GM18519 (cell line): Measurements from ENCODE around the gene ST6GALNAC3.

Source experiments
- ATAC-seq: cut with Tn5 transposase; IDR thresholded peaks from one replicate; pipeline ENCODE4 v1.9.1; 2021; ENCODE audit warnings: mild to moderate bottlenecking, moderate library complexity; ENCODE audit not compliant: unreplicated experiment, low FRiP score

ST6GALNAC3 gene

DNA sequence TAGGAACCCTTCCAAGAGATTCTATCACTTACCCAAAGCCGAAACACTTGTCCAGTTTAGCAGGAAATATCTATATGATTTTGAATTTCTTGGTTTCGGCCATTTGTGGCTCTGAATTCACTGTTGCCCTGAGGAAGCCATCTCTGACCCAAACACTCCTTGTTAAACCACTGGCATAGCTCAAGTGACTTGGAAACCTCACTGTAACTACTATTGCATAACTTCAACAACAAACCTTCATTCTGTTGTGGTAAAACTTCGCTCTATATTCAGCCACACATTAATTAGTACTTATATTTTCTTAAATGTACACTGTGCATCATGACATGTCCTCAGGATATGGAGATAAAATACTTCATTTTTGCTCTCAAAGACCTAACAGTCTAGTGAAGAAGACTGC, 63.2 kb downstream of the ST6GALNAC3 start:
- ATAC-seq, result no peak

DNA sequence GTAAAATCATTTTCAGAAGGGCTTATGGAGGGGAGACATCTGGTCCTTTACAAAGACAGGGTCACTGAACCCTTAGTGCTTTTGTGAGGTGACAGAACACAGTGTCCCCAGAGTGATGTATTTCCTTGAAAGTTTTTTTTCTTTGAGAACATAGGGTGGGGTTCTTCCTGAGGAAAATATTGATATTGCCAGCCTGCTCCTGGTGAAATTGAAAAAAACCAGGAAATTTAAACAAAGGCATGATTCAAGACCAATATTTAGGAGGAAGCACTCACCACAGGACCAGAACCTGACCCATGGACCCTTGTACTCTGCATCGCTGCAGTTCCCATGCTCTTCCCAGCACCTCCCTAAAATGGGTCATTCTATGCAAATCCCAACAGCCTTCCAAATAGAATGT, 63.7 kb downstream of the ST6GALNAC3 start:
- no peak for ATAC-seq

DNA sequence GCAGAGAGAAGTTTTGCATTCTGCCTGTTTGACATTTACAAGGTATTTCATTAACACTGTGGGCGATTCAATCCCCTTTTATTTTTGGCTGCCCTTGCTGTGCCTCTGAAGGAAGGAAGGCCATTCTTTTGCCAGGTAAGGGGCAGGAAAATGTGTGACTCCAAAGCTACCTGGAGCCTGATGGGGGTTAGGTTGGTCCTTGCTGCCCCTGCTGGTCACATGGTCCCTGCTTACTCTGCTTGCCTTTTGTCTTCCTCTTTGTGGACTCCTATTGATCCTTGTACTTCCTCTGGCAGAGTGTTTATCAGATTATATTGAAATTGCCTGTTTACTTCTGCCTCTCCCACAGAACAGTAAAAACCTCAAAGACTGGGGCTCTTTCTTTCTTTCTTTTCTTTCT, 65.7 kb downstream of the ST6GALNAC3 start:
- no peak for ATAC-seq

DNA sequence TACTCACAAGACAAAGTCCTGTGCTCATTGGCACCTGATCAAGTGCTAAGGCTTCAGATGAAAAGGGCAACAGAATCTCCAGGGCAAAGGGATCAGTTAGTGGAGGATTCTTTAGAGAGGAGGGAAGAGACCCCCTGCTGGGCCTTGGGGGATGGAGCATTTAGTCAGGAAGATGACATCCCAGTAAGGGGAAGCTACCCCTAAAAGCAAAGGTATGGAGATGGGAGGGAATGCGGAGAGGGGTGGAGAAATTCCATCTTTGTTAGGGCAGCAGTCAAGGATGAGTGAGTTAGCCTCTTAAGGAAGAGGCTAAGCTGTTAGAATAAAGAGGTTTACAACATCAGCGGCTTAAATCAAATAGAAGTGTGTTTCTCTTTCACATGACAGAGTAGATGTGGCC, 67.4 kb downstream of the ST6GALNAC3 start:
- ATAC-seq, result no peak

DNA sequence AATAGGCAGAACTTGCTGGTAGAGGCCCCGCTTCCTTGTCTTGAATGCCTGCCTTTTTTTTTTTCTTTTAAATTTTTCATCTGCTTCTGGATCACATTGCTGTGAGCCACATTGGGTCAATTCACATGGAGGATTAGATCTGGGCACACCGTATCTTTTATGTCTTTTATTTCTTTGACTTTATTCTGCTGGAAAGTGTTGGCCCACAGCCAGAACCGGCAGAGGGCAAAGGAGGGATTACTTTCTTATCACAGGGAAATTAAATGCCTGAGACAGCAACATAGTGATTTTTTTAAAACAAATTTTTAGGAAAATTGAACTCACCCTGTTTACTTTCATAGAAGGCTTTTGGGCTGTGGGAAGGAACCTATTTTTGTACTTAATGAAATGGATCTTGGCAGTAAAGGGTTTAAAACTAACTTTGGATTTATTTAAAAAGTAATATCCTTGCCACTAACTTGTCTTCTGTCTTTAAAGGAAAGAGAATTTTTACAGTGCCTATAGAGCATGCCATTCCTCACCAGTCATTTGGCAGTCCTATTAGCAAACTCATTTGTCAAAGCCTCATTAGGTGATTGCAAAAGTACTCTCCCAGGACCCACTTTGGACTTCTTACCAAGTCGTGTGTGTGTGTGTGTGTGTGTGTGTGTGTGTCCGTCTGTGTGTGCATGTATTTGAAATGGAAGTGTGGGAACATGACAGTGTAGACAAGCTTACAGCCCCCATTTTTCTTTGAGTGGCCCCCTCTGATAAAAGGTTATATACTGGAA, 68.4 kb downstream of the ST6GALNAC3 start:
- no peak for ATAC-seq

DNA sequence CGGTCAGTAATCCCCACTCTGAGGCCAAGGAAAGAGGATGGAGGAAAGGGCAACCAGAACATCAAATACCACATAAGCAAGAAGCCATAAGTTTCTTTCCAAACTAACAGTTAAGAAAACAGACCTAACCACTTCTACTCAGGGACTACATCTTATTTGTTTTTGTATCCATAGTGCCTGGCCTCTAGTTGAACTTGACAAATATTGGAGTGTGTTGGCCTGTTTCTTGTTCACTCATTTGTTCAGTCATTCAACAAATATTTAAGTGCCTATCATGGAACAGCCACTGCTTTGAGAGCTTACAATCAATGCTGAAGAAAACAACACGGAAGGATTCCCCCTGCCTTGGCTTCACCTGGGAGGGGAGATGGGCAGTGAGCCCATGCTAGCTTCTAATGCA, 69.7 kb downstream of the ST6GALNAC3 start:
- no peak for ATAC-seq

DNA sequence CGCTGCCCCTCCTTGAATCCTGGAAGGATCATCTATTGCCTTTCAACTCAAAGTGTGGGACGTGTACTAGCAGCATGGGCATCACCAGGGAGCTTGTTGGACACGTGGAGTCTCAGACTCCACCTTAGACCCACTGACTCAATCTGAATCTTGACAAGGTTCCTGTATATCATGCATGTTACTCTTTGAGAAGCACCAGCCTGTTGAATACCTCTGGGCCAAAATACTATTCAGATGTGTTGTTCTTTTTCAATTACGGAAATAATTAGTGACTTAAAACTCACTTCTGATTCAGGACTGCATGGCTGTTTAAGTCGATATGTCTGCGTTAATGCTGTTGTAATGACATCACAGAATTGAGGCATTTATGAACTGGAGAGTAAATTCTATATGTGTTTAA, 70.8 kb downstream of the ST6GALNAC3 start:
- ATAC-seq, result no peak

DNA sequence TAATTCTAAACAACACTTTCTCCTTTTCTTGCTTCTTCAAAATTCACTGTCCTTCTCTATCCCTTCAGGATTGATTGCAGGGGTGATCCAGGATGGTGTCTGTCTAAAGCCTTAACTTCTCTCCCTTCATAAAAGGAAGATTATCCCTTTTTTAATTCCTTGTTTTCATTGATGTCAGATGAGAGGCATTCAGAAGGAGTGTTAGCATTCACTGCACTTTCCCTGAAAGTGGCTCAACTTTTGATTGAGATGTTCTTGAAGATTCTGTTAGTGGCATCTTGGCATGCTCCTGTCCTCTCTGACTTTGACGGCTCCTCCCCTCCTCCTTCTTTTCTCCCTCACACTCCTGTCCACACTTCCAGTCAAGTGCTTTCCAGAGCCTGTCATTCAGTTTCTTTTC, 71.6 kb downstream of the ST6GALNAC3 start:
- no peak for ATAC-seq

DNA sequence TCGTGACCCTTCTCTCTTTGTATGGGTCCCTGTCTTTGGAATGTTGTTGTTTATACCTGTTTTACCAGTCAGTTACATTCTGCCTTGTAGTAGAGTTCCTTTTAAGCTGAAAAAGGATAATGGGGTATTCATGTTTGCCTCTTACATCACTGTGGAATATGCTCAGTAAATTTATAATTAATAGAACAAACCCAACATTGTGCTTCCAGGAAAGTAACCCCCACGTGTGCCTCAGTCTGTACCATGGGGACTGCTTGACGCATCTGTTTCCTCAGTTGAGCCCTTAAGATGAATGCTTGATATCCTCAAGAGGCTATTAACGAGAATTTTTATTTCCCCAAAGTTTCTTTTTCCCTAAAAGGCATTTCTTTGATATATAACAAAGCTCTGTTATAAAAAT, 73.4 kb downstream of the ST6GALNAC3 start:
- no peak for ATAC-seq

DNA sequence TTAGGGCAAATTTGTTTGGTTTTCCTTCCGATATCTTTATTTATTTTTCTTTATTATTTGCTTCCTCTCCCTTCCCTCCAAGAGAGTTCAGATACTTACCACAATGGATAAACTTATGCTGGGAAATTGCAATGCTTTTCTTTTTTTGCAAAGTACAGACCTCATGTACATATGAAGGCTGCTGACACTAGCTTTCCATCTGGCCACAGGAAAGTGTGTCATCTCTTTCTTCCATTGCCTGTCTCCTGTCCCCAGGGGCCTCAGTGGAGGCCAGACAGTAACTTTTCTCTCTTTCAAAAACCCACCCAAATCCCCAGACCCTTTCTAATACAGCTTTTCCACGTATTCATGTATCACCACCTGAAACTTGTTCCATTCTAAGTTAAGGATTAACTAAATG, 73.9 kb downstream of the ST6GALNAC3 start:
- no peak for ATAC-seq

DNA sequence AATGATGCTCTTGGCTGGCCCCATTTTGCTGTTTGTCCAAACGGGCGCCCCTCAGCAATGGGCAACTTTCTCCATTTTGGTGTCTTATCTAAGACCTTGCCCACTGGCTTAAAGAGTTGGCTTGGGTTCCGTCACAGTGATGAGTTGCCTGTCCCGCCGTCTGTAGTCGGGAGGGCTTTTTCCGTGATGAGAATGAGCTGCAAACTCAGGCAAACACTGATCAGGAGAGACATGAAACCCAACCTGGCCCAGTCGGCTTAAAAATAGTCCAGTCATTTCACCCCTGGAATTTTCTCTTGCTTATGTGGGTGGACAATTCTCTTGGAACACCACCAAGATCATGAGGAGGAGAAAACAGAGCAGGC, 79.3 kb downstream of the ST6GALNAC3 start:
- no peak for ATAC-seq

DNA sequence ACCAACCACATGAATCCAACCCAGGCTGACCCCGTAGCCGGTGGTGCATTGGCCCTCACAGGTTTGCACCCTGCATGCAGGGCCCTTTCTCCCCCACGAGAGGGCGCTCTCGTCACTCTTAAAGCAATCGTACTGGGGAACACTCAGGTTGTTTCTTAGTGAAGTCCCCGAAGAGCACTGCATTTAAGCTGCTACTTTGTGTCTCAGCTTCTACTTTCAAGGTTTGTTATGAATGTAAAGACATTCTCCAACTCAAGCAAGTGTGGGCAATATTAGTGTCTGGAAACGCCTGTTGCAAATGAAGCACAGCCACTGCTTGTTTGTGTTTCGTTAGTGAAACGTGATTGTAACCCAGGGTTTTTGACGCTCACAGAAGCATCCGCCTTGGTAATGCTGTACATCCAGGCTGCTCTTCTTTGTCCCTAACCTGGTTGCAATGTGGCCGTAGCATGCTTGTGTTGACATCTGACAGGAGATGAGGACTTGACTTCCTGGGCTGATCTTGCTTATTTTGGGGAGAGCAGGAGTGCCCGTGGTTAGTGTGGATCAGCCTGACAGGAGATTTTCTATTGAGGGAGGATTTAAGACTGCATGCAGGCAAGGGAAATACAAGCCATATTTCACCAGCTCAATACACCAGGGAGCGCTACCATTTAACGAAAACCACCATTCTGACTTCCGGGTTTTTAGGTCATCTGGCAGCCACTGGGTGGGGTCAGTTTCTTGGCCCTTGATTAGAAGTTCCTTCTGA, 79.8 kb downstream of the ST6GALNAC3 start:
- ATAC-seq, result peak; percentile 93

DNA sequence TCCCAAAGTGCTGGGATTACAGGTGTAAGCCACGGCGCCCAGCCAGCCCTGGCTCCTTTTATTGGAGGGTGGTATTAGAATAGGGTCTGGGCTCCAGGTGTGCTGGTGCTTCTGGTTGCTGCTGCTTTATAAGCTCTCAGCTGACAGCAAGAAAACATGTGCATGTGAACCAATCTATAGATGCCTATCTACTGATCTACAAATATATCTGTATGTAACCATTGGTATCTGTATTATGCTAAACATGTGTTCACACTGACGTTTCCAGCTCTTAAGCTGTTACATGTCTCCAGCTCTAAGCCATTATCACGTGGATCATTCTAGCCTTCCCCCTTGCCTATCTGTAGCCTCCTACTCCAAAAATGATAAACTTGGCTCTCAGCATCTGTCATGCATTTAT, 82.4 kb downstream of the ST6GALNAC3 start:
- no peak for ATAC-seq

DNA sequence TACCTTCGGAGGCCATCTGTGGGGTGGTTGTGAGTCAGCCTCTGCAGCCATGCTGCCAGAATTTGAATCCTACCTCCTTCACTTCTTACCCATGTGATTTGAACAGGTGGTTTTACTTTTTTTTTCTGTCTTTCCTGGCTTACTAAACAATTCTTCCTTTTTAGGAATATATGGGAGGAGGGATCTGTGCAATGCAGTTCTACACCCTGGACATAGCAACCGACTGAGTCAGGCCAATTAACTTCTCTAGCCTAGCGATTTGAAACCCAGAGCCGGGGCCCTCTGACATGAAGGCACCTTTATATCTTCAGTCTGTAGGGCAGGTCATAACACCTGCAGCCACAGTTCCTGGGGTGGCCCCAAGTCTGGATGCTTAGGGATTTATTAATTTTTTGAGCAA, 83.6 kb downstream of the ST6GALNAC3 start:
- no peak for ATAC-seq

DNA sequence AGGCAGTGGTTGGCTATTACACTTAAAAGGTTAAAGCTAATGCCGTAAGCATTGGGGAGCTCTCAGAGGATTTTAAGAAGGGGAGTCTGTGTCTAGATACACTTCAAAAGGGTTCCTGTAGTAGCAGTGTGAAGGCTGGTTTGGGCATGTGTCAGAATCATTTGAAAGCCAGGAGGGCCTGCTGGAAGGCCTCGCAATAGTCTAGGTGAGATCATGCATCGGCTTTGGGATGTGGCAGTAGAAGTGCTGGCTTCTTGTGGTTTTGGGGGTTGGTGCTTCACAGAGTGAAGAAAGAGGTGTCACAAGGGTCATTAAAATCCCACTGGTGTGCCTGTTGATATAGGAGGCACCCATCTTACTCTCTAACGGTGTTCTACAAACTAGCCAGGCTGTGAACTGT, 85.7 kb downstream of the ST6GALNAC3 start:
- ATAC-seq, result no peak

DNA sequence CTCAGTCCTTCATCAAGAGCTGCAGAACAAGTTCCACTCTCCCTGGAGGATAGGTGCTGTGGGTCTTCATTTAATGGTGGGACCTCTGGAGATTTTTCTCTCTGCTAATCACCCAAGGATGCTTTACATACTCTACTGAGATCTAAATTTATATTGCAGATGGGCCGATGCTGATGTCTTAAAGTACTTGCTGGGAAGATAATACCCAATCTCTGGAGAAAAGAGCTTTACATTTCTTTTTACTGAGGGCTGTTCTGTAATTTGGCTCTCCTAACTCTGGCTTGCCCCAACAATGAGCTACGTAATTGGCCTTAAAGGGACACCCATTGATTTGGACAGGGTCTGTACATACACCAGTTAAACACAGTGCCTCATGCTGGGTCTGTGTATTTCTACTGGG, 86.9 kb downstream of the ST6GALNAC3 start:
- ATAC-seq, result no peak

DNA sequence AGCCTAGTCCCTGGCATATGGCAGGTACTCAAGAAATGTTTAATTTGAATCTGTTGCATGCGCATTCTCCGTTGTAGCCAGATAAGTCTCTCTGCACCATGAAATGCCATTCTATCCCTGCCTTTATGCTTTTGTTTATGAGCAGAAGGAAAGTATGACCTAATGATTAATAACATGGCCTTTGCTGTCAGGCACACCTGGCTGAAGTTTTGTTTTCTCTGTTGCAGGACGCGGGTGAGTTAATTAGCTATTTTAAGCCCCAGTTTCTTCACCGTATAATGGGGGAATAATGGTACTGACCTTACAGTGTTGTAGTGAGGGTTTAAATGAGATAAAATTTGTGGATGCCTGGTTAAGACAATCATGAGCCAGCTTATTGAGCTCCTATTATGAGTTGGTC, 87.7 kb downstream of the ST6GALNAC3 start:
- ATAC-seq, result no peak

DNA sequence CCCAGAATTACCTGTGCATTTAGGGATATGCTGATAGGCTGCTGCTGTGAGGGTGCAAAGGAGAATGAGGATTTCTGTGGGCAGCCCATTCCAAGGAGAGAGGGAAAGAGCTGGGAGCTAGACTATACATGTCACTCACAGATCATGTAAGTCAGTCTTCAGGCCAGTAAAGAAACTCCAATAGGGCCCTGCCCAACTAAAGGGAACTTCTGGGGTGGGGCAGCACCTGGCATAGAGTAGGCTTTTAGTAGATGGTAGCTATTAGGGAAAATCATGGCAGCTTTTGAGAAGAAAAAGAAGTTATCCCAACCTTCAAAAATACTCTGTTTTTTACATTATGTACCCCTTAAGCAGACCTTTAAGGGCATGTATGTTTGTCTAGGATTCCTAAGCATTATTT, 89.6 kb downstream of the ST6GALNAC3 start:
- ATAC-seq, result no peak

DNA sequence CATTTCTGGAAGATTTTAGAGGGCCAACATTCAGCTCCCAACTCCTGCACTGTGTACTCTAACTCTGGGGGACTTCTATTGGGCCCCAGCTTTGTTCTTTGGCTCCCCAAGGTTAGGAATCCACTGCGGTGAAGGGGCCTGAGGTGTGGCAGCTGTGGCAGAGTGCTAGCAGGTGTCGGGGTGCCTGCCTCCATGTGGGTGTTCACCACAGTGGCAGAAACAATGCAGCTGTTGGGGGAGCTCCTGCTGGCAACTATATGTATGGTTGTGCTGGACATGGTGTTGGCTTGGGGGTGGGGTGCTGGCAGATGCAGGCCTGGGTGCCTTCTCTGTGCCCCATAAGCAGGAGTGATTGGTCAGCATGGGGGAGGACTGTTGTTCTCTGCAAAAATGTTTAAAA, 95.5 kb downstream of the ST6GALNAC3 start:
- ATAC-seq, result no peak

DNA sequence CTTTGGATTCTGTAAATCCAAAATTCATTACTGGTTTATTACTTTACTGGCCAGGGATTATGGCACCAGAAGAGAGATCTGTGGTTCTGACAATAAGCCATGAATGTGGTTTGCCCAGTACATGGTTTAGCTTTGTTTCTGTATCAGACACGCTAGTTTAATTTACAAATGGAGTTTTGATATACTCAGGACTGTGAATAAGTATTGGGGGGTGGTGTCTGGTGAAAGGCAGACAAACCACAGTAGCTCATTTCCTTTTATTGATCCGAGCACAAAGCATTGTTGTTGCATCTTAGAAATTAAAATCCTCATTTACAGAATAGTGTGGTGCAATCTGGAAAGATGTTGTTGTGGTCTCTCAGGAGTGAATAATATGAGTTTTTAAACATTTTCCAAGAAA, 96.0 kb downstream of the ST6GALNAC3 start:
- no peak for ATAC-seq

DNA sequence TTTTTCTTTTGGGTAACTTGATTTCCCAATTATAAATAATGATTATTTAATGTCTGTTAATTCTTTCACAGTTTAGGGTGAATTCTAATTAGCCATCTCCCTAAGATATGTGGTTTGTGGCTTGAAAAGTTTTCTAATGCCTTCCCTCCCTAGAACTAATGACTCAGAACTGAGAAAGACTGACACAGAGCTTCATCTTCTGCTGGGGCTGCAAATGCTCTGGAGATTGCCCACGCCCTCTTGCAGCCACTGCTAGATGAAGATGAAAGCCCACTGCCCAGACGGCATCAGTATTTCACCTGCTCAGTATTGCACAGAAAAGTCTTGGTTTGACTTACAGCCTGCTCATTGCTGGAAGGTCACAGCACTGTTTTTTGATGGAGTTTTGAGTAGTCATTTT, 101.5 kb downstream of the ST6GALNAC3 start:
- ATAC-seq, result no peak

DNA sequence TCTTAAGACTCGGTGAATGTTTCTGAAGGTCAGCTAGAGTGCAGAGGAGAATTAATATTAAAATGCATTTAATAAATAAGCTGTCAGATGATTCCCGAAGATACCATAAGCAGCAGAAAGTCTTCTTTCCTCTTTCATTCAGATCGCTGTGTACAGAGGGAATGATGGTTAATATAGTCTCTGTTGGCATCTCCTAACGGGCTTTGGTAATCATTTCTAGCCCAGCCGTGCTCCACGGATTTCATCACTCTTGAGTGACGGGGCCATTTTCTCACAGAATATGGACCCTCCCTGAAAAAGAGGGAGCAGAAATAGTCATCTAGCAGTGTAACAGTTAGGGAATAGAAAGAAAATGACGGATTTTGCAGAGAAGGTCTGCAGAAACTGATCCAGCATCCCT, 103.1 kb downstream of the ST6GALNAC3 start:
- ATAC-seq, result no peak
